ENCODE results near the gene CLDN11.

DNA sequence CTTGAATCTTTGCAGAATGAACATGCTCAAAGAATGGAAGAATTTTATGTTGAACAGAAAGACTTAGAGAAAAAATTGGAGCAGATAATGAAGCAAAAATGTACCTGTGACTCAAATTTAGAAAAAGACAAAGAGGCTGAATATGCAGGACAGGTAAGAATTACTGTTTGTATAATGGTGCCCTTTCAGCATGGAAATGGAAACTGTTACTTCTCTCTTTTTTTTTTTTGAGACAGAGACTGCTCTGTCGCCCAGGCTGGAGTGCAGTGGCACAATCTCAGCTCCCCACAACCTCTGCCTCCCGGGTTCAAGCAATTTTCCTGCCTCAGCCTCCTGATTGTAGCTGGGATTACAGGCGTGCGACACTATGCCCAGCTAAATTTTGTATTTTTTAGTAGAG is 27.6 kb upstream of the CLDN11 start:
- TF ChIP-seq EZH2 (IDR thresholded peaks at IDR 0.05; ENCODE audit: low read length, missing control alignments) = no peak
- TF ChIP-seq, protein P1, sequence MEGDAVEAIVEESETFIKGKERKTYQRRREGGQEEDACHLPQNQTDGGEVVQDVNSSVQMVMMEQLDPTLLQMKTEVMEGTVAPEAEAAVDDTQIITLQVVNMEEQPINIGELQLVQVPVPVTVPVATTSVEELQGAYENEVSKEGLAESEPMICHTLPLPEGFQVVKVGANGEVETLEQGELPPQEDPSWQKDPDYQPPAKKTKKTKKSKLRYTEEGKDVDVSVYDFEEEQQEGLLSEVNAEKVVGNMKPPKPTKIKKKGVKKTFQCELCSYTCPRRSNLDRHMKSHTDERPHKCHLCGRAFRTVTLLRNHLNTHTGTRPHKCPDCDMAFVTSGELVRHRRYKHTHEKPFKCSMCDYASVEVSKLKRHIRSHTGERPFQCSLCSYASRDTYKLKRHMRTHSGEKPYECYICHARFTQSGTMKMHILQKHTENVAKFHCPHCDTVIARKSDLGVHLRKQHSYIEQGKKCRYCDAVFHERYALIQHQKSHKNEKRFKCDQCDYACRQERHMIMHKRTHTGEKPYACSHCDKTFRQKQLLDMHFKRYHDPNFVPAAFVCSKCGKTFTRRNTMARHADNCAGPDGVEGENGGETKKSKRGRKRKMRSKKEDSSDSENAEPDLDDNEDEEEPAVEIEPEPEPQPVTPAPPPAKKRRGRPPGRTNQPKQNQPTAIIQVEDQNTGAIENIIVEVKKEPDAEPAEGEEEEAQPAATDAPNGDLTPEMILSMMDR (conservative IDR thresholded peaks at IDR 0.05 in 1 of 2, IDR thresholded peaks at IDR 0.05 in 1 of 2; ENCODE audit: low read depth in 1 of 2, low read length in 2 of 2) = no peak

Measured in fibroblast of lung (primary cell).